Hippocampal formation (tissue), 2 donors: ENCODE results near the gene DRD2.
"Not testable (repeated sequence)": the region's sequence is repeated elsewhere in the genome, so short reads cannot be mapped to it uniquely, and the experiment has no call there.

ENCODE experiments used
- DNase-seq, 2 donors: peaks; one replicate each; lab custom pipeline; 2025; lab: John Stamatoyannopoulos, UW

The DRD2 gene

DNA sequence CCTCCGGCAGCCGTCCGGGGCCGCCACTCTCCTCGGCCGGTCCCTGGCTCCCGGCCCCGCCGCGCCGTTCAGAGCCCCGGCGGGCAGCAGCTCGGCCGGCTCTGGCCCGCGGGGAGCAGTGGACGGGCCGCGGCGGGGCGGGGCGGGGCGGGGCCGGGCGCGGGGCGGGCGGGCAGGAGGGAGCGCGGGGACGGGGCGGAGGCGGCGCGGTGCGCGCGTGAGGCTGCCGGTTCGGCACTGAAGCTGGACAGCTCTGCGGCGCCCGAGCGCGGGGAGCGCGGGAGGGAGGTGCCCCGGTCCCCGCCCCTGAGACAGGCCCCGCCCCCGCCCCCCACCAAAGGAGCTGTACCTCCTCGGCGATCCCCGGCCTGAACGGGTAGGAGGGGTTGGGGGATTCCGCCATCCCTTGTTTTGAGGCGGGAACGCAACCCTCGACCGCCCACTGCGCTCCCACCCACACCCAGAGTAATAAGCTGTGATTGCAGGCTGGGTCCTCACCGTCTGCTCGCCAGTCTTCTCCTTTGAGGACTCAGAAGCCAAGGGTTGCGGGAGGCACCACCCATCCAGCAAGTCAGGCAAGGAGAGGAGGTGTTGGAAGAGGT is at the start of gene DRD2:
Gene DRD2, minus strand, starts transcription at position 239 of the 602 bp plus-strand sequence. CDS start 50,747 bp downstream, outside the sequence.
- no peak for DNase-seq

DNA sequence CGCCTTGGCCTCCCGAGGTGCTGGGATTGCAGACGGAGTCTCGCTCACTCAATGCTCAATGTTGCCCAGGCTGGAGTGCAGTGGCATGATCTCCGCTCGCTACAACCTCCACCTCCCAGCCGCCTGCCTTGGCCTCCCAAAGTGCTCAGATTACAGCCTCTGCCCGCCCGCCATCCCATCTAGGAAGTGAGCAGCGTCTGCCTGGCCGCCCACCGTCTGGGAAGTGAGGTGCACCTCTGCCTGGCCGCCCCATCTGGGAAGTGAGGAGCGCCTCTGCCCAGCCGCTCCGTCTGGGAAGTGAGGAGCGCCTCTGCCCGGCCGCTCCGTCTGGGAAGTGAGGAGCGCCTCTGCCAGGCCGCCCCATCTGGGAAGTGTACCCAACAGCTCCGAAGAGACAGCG is 48.7 kb upstream of the DRD2 start:
- DNase-seq: not testable (repeated sequence)

DNA sequence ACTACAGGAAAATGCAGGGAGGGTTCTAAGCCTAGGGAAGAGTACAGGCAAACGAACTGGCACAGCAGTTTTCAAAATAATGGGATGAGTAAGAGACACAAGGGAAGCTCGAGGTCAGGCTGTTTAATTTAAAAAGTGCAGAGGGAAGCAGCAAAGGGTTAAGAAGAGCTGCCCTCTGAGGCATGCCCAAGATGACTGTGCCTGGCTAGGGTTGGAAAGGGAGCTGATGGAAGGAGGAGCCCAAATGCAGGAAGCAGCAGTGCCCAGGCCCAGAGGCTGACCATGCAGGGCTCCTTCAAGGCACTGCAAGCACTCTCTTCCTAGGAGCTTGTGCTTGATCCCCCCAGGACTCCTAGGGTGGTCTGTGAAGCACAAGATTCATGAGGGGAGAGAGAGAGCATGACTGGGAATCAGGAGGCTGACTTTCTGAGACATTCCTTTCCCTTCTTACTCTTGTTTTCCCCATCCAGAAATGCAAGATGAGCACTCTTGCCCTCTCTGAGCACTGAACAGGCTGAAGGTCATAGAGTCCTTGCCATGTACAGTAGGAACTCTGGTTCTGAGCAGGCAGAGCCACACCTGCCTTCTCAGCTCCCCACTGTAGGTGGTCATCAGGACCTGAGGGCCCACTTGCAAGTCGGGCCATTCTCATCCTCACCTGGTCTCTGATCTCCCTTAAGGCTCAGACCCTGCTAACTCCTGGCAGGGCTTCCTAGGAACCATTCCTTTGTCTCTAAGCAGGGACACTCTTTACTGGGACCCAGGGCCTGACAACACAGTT is 46.7 kb upstream of the DRD2 start:
- DNase-seq: no peak

DNA sequence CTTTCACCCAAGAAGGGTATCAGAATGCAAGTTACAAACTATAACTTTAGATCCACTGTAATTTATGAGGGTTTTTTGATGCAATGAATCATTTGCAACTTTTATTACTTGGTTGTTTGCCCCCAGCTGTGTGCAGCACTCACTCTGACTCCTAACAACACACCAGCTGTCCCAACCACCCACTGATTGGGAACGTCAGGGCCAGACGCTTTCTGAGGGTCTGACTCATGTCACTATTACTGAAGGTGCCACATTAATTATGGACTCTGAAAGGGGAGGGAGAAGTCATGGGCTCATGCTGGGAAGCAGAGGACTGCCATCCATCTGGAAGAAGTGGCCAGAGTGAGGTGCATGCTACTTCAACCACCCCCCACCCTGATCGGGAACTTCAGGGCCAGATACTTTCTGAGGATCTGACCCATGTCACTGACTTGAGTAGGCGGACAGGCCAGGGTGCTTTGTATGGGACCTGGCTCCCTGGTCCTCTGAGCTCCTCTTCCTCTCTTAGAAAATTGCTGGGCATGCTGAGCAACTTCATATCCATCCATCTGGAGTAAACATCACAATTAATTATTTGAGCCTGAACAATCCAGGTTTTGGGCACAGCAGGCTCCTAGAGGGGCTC is 44.9 kb upstream of the DRD2 start:
- DNase-seq: no peak

DNA sequence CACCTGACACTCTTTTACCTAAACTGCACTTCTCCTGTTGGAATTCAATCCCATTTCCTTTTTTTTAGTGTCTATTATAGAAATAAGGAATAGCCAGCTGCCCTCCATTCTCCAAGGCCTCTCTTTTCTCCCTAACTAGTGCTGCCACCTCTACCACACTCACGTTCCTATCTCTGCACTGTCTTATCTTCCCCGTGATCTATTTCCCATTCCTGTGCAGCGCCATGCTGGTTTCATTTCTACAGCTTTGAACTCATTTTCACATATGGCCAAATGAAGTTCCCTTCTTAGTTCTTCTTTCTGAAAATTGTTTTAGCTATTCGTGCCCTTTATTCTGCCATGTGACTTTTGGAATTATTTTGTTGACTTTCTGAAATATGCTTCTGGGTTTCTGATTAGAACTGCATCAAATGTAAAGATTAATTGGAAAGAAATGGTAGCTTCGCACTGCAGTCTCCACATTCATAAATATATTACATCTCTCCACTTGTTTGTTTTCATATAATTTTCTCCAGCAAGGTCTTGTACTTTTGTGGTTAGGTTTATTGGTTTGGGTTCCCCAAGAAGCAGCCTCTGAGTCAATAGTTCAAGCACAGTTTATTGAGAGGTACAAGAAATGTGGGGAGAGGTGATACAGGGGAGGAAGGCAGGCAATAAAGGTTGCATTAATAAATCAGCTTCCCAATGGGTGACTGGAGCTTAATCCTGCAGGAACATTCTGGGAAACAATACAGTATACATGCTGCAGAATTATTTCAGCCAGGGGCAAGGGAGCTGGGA is 43.7 kb upstream of the DRD2 start:
- no peak for DNase-seq

DNA sequence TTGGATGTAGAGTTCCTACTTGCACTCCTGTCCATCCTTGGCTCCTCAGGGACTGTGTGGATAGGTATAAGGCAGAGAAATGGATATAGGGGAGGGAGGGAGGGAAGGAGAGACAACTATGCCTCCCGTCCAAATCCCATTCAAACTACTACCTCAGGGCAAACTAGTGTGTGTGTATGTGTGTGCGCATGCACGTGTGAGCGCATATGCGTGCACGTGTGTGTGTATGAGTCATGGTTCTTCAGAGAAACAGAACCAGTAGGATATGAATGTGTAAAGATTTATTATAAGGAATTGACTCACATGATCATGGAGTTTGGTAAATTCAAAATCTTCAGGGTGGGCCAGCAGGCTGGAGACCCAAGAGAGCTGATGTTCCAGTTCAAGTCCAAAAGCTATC is 42.2 kb upstream of the DRD2 start:
- no peak for DNase-seq

DNA sequence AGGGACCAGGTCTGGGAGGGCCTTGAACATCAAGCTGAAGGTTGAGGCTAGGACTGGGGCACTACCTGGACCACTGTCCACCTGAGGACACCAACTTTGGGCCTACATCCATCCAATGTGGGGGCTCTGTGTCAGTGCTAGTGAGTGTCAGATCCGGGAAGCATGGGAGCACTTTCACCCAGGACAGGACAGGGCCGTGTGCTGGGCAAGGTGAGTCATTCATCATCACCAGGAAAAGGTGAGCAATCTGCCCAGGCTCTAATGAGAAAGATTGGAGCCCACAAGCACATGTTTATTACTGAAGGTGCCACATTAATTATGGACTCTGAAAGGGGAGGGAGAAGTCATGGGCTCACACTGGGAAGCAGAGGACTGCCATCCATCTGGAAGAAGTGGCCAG is 39.7 kb upstream of the DRD2 start:
- DNase-seq: no peak

DNA sequence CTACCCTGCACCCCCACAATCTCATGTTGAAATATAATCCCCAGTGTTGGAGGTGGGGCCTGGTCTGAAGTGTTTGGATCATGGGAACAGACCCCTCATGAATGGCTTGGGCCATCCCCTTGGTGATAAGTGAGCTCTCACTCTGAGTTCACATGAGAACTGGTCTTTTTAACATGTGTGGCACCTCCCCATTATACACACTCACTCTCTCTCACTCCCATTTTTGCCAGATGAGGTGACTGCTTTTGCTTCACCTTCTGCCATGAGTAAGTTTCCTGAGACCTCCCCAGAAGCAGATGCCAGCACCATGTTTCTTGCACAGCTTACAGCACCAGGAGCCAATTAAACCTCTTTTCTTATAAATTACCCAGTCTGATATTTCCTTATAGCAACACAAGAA is 32.1 kb upstream of the DRD2 start:
- DNase-seq: no peak

DNA sequence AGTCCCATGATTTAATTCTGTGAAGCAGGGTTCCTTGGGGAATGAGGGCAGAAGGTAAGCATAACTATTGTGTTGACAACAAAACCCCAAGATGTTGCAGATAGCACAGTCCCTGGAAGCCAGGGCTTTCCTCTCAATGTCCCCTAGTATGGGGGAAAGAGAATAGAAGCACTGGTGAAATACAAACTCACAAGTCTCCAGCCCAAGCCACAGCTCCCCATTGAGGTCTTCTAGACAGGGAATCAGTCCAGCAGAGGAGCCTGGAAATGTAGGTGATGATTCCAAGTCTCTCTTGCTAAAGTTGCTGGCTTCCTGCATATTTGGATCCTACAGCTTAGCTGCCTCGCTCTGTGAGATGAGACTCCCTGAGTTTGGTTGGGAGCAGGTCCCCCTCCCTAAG is 31.7 kb upstream of the DRD2 start:
- DNase-seq: no peak

DNA sequence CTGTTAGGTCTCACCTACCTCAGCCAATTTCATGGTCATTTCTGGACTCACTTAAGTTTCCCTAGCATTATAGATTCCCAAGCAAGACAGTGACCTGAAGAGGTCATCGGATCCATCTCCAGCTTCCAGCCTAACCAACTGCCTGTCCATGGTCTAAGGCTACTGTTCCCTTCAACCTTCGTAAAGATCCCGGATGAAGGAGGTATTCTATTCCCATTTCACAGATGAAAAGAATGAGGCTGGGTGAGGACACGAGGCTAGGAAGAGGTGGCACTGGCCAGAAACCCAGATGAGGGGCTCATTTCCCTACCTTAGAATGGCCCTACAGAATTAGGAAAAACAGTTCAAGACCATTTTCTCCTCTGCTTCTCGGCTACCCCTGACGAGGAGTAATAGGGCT is 31.3 kb upstream of the DRD2 start:
- DNase-seq: no peak

DNA sequence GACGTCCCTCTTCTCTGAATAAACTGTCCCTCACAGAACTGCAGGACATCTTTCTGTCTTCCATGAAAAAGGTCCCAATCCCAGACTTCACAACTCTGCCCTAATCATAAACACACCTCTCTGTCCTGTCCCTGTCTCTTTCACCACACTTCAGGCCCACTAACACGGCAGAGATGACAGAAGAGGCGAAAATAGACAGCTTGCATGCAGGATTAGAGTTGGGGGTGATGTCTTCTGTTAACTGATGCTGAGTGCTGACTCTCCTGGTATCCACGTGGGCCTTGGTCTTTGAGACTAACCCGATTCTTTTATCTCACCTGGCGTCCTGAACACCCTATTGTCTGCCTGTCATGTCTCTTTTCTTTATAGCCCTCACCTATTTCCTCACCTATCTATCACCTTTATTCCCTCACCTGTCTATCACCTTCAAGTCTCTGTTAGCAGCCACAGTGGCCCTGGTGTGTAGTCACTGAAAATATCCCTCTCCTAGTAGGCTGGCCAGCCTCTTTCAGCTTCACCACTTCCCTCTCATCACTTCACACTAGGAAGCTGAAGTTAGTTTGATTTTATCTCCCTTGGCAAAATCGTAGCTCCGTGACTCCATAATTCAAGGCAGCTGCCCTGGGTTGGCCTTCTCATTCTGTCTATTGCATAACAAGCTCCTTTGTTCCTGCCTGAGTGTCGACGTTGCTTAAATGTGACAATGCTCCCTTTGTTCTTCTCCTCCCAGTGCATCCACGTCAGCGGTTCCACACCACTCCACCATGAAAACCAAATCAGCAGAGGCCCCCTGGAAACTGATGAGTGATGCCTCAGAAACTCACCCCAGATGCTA is 30.6 kb upstream of the DRD2 start:
- peak; percentile 55 to 92 for DNase-seq

DNA sequence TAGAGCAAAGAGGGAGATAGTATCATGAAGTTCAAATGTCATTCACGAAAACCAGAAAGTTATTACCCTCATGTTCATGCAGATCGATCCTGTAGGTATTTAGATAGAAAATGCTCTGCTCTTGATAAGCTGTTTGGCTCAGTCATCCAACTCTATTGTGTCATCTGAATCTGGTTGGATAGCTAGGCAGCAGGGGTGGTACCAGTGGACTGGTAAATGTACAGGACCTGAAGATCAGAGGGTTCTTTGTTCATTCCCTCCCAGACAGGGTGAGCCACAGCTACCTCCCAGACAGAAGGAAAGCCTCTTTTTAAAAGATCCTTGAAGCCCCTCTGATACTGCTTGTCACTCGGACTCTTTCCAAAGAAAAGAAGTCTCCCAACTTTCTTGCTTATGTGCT is 29.8 kb upstream of the DRD2 start:
- peak in 1 of 2 donors; percentile 20 for DNase-seq

DNA sequence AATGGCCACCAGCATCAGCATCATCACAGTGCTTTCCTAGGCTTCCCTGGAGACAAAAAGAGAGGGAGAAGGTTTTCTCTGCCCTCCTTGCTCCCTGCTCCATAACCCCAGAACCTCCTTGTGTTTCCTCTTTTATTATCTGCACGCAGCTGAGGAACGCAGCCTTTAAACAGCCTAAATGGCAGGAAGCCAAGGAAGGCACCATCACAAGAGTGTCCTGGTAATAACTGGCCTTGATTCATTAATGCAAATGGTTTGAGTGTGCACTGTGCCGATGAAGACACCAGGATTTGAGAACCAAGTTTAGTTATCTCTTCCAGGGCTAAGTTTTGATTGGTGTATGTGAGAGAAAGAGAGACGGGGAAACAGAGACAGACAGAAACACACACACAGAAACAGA is 29.4 kb upstream of the DRD2 start:
- DNase-seq: no peak

DNA sequence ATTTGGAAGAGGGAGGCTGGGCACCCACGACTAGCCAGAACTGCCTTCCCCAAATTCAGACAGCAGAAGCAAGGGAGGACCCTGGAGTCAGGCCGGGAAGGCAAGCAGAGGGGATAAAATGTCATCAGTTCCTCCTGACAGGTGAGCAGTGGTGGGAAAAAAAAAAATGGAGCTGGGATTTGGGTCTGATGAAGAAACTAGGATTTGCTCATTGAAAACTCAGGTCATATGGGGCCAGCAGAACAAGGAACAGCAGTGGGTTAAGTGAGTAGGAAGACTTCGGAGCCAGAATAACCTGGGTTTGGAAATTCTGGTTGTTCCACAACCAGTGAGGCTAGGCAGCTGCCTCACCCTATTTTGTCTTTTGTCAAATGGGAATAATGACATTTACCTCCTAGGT is 28.9 kb upstream of the DRD2 start:
- no peak for DNase-seq

DNA sequence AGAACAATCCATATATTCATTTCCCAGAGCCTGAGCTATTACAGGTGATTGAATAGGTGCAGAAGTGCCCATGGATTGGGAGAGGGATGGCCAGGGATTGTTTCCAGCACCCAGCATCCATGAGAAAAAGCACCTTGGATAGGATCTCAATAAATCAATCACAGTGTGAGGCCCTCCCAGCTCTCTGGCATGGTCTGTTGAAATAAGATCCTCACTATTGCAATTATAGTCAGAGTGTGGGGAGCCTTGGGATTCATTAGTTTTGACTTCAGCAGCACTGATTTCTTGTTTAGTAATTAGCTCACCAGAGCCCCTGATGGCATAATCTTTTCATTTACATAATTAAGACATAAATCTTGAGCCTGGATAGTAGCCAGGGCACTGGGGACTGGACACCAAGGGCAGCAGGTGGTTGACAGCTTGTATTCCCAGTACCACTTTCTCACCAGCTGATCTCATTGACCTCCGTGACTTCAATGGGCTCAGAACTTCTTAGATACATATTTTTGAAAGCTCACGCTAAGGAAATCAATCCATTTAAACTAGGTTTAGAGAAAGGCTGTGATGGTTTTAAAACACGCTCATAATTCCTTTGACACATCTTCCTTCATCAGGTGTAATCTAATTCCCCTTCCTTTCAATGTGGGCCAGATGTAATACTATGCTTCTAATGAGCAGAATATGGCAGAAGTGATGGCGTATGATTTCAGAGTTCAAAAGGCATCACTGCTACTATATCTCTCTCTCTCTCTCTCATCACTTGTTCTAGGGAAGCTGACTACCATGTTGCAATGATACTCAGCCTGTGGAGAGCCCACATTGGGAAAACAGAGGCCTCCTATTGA is 22.1 kb upstream of the DRD2 start:
- DNase-seq: no peak

DNA sequence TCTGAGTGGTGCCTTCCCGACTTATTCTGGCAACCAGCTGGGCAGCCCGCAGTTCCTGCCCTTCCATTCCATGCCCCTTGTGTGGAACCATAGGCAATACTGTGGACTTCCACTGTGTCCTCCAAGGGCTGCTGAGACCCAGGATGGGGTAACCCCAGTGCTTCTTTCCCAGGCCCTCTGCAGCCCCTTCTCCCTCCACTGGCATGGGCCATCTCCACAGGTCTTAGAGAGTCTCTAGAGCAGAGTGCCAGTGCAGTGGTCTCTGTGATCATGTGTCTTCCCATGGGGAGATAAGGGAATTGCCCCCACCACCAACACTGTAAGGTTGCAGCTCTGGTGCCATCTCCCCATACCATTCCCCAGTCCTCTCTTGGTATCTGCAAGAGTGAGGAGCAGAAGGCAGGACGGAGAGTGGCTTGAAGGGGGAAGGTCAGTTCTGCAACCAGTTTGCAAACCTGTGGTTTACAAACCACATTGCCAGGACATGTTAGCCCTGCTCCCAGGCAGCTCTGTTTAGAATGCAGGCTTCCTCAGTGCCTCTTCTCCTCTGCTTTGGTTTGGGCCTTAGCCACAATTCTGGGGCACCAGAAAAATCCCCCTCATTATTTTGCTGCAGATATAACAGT is 20.9 kb upstream of the DRD2 start:
- DNase-seq: no peak

DNA sequence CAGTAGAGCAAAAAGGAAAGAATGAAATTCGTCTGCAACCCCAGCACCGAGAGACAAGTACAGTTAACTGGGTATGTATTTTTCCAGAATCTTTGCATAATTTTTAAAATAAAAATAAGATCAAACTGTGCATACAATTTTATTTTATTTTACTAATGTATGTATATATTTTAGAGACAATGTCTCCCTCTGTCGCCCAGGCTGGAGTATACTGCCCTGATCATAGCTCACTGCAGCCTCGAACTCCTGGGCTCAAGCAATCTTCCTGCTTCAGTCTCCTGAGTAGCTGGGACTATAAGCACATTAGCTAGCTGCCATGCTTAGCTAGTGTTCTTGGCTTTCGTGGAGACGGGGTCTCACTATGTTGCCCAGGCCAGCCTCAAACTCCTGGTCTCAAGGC is 18.8 kb upstream of the DRD2 start:
- DNase-seq: no peak

DNA sequence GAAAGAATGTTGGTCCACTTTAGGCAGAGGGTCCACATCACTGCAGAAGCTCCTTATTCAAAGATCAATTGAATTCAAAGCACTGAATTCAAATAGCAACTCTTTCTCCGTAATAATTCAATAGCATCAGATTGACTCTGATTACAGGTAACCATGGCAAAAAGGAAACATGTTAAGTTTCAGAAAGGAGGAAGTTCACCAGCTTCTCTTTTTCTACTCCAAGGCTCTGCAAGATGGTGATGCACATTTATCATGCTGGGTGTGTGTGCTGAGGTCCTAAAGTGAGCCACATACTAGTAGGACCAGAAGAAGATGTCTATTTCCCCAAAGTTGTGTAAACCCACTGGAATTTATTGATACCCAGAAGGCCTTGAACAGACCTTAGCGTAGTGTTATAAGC is 18.0 kb upstream of the DRD2 start:
- no peak for DNase-seq

DNA sequence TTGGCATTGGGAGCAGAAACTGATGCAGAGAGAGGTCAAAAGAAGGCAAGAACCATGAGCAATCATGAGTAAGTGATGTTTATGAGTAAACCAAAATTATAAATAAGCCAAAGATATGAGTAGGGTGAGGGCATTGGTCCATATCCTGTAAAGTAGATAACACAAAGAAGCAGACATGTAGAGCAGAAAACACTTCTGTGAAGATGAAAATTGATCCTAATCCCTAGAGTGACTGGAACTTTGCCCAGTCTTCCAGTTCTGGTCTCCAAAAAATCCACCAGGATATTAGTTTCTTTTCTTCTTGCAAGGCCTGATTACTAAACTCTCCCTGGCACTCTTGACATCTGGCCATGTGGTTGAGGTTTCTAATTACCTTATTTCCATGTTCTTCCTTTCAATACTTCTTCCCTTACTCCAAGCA is 13.7 kb upstream of the DRD2 start:
- DNase-seq: no peak

DNA sequence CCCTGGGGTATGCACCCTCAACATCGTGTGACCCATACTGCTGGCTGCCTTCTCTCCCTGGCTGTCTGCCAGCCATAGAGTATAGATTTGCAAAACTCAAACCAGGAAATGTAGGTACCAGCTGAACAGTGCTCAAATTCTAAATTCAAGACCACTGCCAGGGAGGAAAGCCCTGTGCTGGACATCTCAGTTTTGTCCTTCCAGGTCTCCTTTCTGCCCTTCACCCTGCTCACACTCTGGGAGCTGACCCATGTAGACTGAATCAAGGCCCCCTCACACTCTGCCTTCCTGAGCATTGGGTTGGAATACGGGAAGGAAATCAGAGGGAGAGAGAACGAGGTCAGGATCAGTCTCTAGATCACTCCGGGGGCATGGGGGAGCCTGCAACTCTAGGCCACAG is 12.4 kb upstream of the DRD2 start:
- no peak for DNase-seq
